Measurements from ENCODE around the gene MOB3C. TPM values are rescaled to one million over a fixed set of nuclear protein-coding genes. Genes with fewer than 3 reads are reported as not detected.

The MOB3C gene
- total RNA-seq, 1 experiment from 2014 or later: 13.2 TPM

GRCh38 chr1:46618754-46619415 is 2.3 kb upstream of the MOB3C start:
- no peak overlapping the region for H3K9ac ChIP-seq (ENCODE audit: low read length)
- H3K9me3 ChIP-seq (ENCODE audit: low read length): no peaks in the 10 kb centered on the region
- no peaks in the 10 kb centered on the region for H3K27me3 ChIP-seq (ENCODE audit: low read length)
- TF ChIP-seq EZH2phosphoT487 (IDR thresholded peaks at IDR 0.05; ENCODE audit: borderline replicate concordance, low read length): no peak
- TF ChIP-seq CTCF (conservative IDR thresholded peaks at IDR 0.05; ENCODE audit: low read depth, low read length): no peak
- TF ChIP-seq EZH2 (IDR thresholded peaks at IDR 0.05; ENCODE audit: low read length, unreplicated experiment): no peak
- no peaks in the 10 kb centered on the region for H4K20me1 ChIP-seq (ENCODE audit: low read length)
- H3K4me2 ChIP-seq (ENCODE audit: low read length): no peak overlapping the region
- ChIA-PET POLR2A (ENCODE audit: unreplicated experiment) (no interaction called here), CTCF (no interaction called here)
- peaks cover 13% of the 10 kb centered on the region for H3K79me2 ChIP-seq (ENCODE audit: low read length)
- H3K9me2 ChIP-seq (replicated peaks; ENCODE audit: low read length): no peaks in the 10 kb centered on the region
- H3K36me3 ChIP-seq (ENCODE audit: low read depth, low read length): no peaks in the 10 kb centered on the region
- BruUV-seq (replicated peaks): no TSS peak
- peaks cover 52% of the 10 kb centered on the region for H3K4me1 ChIP-seq (ENCODE audit: insufficient read depth, low read length)
- H3F3A ChIP-seq (ENCODE audit: low read length, unreplicated experiment): no peaks in the 10 kb centered on the region
- intact Hi-C loops (cut with micrococcal nuclease): no loop called here
- H3K27ac ChIP-seq (ENCODE audit: low read length): no peak overlapping the region
- no peak overlapping the region for H2AFZ ChIP-seq (ENCODE audit: low read length)
- DNase-seq (no peak), ATAC-seq (no peak)
- H3K4me3 ChIP-seq (ENCODE audit: low read length): no peak overlapping the region

DNA sequence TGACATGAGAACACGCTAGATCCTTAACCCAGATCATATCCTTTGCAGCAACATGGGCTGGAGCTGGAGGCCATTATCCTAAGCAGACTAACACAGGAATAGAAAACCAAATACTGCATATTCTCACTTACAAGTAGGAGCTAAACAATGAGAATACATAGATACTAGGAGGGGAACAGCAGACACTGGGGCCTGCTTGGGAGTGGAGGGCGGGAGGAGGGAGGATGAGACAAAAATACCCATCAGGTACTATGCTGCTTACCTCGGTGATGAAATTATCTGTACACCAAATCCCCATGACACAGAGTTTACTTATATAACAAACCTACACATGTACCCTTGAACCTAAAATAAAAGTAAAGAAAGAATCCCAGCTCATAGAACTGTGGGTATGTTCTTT is 1.2 kb upstream of the MOB3C start:
- Histone ChIP-seq H3K79me2 (ENCODE audit: low read length) (peaks cover 18% of the 10 kb centered on the region), H3K9ac (ENCODE audit: low read length) (no peak overlapping the region), H3K4me3 (ENCODE audit: low read length) (no peak overlapping the region), H3K9me3 (ENCODE audit: low read length) (no peaks in the 10 kb centered on the region), H3K27me3 (ENCODE audit: low read length) (no peaks in the 10 kb centered on the region), H3K4me2 (ENCODE audit: low read length) (no peak overlapping the region), H3K27ac (ENCODE audit: low read length) (no peak overlapping the region), H3K36me3 (ENCODE audit: low read depth, low read length) (no peaks in the 10 kb centered on the region), H4K20me1 (ENCODE audit: low read length) (no peaks in the 10 kb centered on the region), H3K4me1 (ENCODE audit: insufficient read depth, low read length) (peaks cover 54% of the 10 kb centered on the region), H3F3A (ENCODE audit: low read length, unreplicated experiment) (no peaks in the 10 kb centered on the region), H3K9me2 (replicated peaks; ENCODE audit: low read length) (no peaks in the 10 kb centered on the region), H2AFZ (ENCODE audit: low read length) (no peak overlapping the region)
- no TSS peak for BruUV-seq (replicated peaks)
- DNase-seq (no peak), ATAC-seq (no peak)
- POLR2A ChIA-PET (ENCODE audit: unreplicated experiment): interaction anchor here (0.6 kb wide), 1 partner anchor 53 kb away, joined by 4 read pairs; no protein-coding TSS in a partner anchor
- intact Hi-C loops (cut with micrococcal nuclease): no loop called here
- CTCF ChIA-PET: no interaction called here
- no peak for TF ChIP-seq EZH2phosphoT487 (IDR thresholded peaks at IDR 0.05; ENCODE audit: borderline replicate concordance, low read length)
- no peak for TF ChIP-seq CTCF (conservative IDR thresholded peaks at IDR 0.05; ENCODE audit: low read depth, low read length)
- no peak for TF ChIP-seq EZH2 (IDR thresholded peaks at IDR 0.05; ENCODE audit: low read length, unreplicated experiment)

- no peaks in the 10 kb centered on the region for H3F3A ChIP-seq (ENCODE audit: low read length, unreplicated experiment)
- CTCF ChIA-PET: no interaction called here
- TF ChIP-seq EZH2 (IDR thresholded peaks at IDR 0.05; ENCODE audit: low read length, unreplicated experiment): no peak
- no peak for TF ChIP-seq EZH2phosphoT487 (IDR thresholded peaks at IDR 0.05; ENCODE audit: borderline replicate concordance, low read length)
- no peak for TF ChIP-seq CTCF (conservative IDR thresholded peaks at IDR 0.05; ENCODE audit: low read depth, low read length)
- H3K4me2 ChIP-seq (ENCODE audit: low read length): peak overlapping the region; percentile 87
- H3K79me2 ChIP-seq (ENCODE audit: low read length): peaks cover 21% of the 10 kb centered on the region
- ATAC-seq: peak; percentile 8
- DNase-seq: no peak
- intact Hi-C loops (cut with micrococcal nuclease): no loop called here
- H3K9ac ChIP-seq (ENCODE audit: low read length): peak overlapping the region; percentile 80
- no peaks in the 10 kb centered on the region for H3K36me3 ChIP-seq (ENCODE audit: low read depth, low read length)
- no peaks in the 10 kb centered on the region for H3K9me3 ChIP-seq (ENCODE audit: low read length)
- H3K4me1 ChIP-seq (ENCODE audit: insufficient read depth, low read length): peaks cover 54% of the 10 kb centered on the region
- TSS peak; percentile 52 for BruUV-seq (replicated peaks)
- POLR2A ChIA-PET (ENCODE audit: unreplicated experiment): interaction anchor here (0.6 to 1.0 kb wide), 3 partner anchors 10 to 54 kb away, joined by 3 to 5 read pairs (median 4); partner anchors contain the start of gene MKNK1
- H3K4me3 ChIP-seq (ENCODE audit: low read length): peak overlapping the region; percentile 91
- no peaks in the 10 kb centered on the region for H3K27me3 ChIP-seq (ENCODE audit: low read length)
- H3K27ac ChIP-seq (ENCODE audit: low read length): peak overlapping the region; percentile 33
- H4K20me1 ChIP-seq (ENCODE audit: low read length): no peaks in the 10 kb centered on the region
- H3K9me2 ChIP-seq (replicated peaks; ENCODE audit: low read length): no peaks in the 10 kb centered on the region
- peak overlapping the region; percentile 84 for H2AFZ ChIP-seq (ENCODE audit: low read length)
These were observed 643 bp upstream of the MOB3C start for GRCh38 chr1:46617108-46617800.
